ENCODE data around the gene FUT7. TPM values are rescaled to one million over a fixed set of nuclear protein-coding genes. Genes with fewer than 3 reads are reported as not detected.

Gene FUT7
- total RNA-seq, 2 experiments from 2014 or later = 0.85 to 1.3 TPM

DNA sequence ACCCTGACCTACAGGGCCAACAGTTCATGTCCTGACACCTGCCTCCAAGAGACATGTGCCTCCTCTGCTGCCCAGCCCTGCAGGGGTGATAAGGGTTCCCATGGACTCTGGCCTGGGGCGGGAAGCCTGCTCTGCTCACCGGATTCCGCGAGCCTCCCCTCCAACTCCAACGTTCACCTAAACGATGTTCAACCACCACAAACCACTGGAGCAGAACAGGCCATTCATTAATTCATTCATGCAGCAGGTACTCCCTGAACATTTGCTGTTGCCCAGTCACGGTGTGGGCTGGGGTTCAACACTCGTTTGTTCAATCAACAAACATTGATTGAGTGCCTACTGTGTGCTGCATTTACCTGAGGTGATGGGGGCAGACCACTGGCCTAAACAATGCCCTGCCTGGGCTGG, 42.1 kb upstream of the FUT7 start:
- H3K36me3 Mint-ChIP-seq = no peaks in the 10 kb centered on the region
- H3K9me3 Mint-ChIP-seq = no peaks in the 10 kb centered on the region
- H3K4me3 Mint-ChIP-seq = no peak overlapping the region
- H3K27ac Mint-ChIP-seq = no peak overlapping the region
- ChIA-PET POLR2A (no interaction called here), CTCF (interaction anchor here (1.0 to 3.1 kb wide), 2 partner anchors 10 to 45 kb away, joined by 3 to 9 read pairs; partner anchors contain the start of gene ABCA2)
- H3K27me3 Mint-ChIP-seq = no peaks in the 10 kb centered on the region
- DNase-seq = no peak
- peaks cover 4% of the 10 kb centered on the region for H3K4me1 Mint-ChIP-seq (ENCODE audit: low read depth)
- intact Hi-C loops (cut with micrococcal nuclease) = loop anchor here (5.0 kb wide), 1 partner anchor 527 kb away; the partner anchor contains the start of gene NOTCH1

DNA sequence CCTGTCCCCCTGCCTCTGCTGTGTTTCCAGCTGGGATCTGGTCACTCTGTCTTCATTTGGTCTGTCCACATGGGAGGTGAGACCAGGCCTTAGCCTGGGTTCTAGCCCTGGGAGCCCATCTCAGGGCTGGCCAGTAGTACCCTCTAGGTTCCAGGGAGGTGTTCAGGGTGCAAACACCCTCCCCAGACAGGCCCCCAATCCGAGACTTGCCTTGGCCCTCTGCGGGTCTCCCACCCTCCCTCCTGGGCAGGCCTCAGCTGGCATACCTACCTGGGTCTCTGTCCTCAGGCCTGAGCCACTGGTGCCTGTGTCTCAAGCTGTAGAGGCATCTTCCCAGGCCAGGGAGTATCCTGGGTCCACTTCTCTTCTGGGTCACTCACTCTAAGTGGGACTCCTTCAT, 39.4 kb upstream of the FUT7 start:
- DNase-seq = no peak
- Mint-ChIP-seq H3K36me3 (no peaks in the 10 kb centered on the region), H3K27ac (no peak overlapping the region), H3K4me1 (ENCODE audit: low read depth) (peaks cover 8% of the 10 kb centered on the region), H3K27me3 (no peaks in the 10 kb centered on the region), H3K4me3 (peak overlapping the region; percentile 61), H3K9me3 (no peaks in the 10 kb centered on the region)
- intact Hi-C loops (cut with micrococcal nuclease) = loop anchor here (2.0 to 5.0 kb wide), 2 partner anchors 16 to 524 kb away; partner anchors contain the start of genes MAN1B1 and NOTCH1
- POLR2A ChIA-PET = interaction anchor here (1.1 to 4.3 kb wide), 6 partner anchors 15 to 170 kb away, joined by 3 to 27 read pairs (median 3); partner anchors contain the start of genes MAN1B1 and TUBB4B
- CTCF ChIA-PET = interaction anchor here (1.1 to 10.6 kb wide), 5 partner anchors 14 to 165 kb away, joined by 4 to 208 read pairs (median 61); partner anchors contain the start of genes ABCA2, FUT7, MAN1B1 and NPDC1

DNA sequence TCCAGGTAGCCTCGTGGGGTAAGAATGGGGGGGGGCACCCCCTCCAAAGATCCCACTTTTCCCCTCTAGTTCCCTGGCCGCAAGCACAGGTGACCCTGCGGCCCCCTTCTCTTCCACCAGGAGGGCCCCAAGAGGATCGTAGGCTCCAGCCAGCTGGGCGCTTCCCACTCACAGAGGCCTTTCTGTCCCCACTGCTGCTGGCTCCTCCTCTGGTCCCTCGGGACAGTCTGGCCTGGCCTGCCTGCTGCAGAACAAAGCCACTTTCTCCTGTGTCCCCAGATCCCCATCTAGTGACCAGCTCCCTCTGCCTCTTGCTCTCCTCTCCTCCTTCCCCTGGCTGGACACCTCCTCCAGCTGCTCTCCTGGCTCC, 39.0 kb upstream of the FUT7 start:
- Mint-ChIP-seq H3K9me3 (no peaks in the 10 kb centered on the region), H3K4me1 (ENCODE audit: low read depth) (peaks cover 8% of the 10 kb centered on the region), H3K27me3 (no peaks in the 10 kb centered on the region), H3K27ac (no peak overlapping the region), H3K4me3 (peak overlapping the region; percentile 61), H3K36me3 (no peaks in the 10 kb centered on the region)
- ChIA-PET POLR2A (interaction anchor here (0.6 to 4.3 kb wide), 9 partner anchors 15 to 231 kb away, joined by 3 to 27 read pairs (median 3); partner anchors contain the start of genes MAN1B1, NRARP and TUBB4B), CTCF (interaction anchor here (1.0 to 10.6 kb wide), 7 partner anchors 14 to 531 kb away, joined by 3 to 208 read pairs (median 12); partner anchors contain the start of genes ABCA2, FUT7, MAN1B1 and NPDC1)
- intact Hi-C loops (cut with micrococcal nuclease) = loop anchor here (2.0 to 5.0 kb wide), 2 partner anchors 16 to 524 kb away; partner anchors contain the start of genes MAN1B1 and NOTCH1
- DNase-seq = no peak

DNA sequence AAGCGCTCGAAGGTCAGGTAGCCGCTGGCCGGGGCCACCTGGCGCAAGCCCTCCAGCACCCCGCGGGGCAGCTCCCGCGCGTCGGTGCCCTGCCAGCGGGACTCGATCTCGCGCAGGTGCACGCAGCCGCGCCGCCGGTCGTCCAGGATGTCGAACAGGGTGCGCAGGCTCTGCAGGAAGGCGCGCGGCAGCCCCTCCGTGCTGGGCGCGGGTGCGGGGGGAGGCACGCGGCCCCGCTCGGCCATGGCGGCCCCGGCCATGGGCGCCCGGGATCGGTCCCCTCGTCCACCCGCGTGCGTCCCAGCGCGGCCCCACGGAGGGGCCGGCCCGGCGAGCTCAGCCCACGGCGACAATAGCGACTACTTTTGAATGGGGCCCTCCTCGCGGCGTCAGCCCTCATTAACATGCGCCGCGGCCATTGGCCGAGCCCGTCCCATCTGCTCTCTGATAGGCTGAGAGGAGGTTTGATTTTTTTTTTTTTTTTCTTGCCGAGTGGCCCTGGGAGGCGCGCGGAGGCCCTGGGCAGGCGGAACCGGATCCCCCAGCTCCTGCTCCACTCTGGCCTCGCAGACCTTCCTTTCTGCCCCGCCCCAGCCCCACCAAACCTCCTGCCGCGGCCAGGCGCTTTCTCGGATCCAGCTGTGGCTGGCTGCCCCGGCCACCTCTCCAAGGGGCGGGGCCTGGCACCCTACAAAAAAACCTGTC, 38.5 kb upstream of the FUT7 start, which contains the start of gene SAPCD2:
SAPCD2 (minus strand) TSS at position 357 of the 705 bp plus-strand sequence; CDS start at position 260, 97 bp downstream.
- H3K27me3 Mint-ChIP-seq = no peaks in the 10 kb centered on the region
- POLR2A ChIA-PET = interaction anchor here (0.6 to 4.3 kb wide), 11 partner anchors 16 to 263 kb away, joined by 3 to 27 read pairs (median 4); partner anchors contain the start of genes MAN1B1, NRARP and TUBB4B
- H3K9me3 Mint-ChIP-seq = no peaks in the 10 kb centered on the region
- H3K36me3 Mint-ChIP-seq = no peaks in the 10 kb centered on the region
- CTCF ChIA-PET = interaction anchor here (1.0 to 10.6 kb wide), 7 partner anchors 15 to 531 kb away, joined by 3 to 208 read pairs (median 12); partner anchors contain the start of genes ABCA2, FUT7, MAN1B1 and NPDC1
- peak within 1 kb of the TSS; percentile 61 for H3K4me3 Mint-ChIP-seq
- H3K27ac Mint-ChIP-seq = no peak within 1 kb of the TSS
- DNase-seq = peak; percentile 90
- peaks cover 8% of the 10 kb centered on the region for H3K4me1 Mint-ChIP-seq (ENCODE audit: low read depth)
- intact Hi-C loops (cut with micrococcal nuclease) = loop anchor here (2.0 to 5.0 kb wide), 2 partner anchors 16 to 523 kb away; partner anchors contain the start of genes MAN1B1 and NOTCH1

GRCh38 chr9:137069508-137070091, 37.7 kb upstream of the FUT7 start:
- Mint-ChIP-seq H3K4me3 (peak overlapping the region; percentile 52), H3K4me1 (ENCODE audit: low read depth) (peaks cover 8% of the 10 kb centered on the region), H3K9me3 (no peaks in the 10 kb centered on the region), H3K36me3 (no peaks in the 10 kb centered on the region), H3K27ac (no peak overlapping the region), H3K27me3 (no peaks in the 10 kb centered on the region)
- no peak for DNase-seq
- intact Hi-C loops (cut with micrococcal nuclease) = loop anchor here (2.0 to 5.0 kb wide), 4 partner anchors 17 to 522 kb away; partner anchors contain the start of genes ABCA2, MAN1B1, NOTCH1 and NPDC1
- ChIA-PET CTCF (interaction anchor here (0.7 to 10.6 kb wide), 9 partner anchors 14 to 530 kb away, joined by 3 to 208 read pairs (median 10); partner anchors contain the start of genes ABCA2, DPP7, FUT7 and MAN1B1), POLR2A (interaction anchor here (1.0 to 4.3 kb wide), 5 partner anchors 17 to 262 kb away, joined by 3 to 27 read pairs (median 5); partner anchors contain the start of genes MAN1B1 and TUBB4B)

DNA sequence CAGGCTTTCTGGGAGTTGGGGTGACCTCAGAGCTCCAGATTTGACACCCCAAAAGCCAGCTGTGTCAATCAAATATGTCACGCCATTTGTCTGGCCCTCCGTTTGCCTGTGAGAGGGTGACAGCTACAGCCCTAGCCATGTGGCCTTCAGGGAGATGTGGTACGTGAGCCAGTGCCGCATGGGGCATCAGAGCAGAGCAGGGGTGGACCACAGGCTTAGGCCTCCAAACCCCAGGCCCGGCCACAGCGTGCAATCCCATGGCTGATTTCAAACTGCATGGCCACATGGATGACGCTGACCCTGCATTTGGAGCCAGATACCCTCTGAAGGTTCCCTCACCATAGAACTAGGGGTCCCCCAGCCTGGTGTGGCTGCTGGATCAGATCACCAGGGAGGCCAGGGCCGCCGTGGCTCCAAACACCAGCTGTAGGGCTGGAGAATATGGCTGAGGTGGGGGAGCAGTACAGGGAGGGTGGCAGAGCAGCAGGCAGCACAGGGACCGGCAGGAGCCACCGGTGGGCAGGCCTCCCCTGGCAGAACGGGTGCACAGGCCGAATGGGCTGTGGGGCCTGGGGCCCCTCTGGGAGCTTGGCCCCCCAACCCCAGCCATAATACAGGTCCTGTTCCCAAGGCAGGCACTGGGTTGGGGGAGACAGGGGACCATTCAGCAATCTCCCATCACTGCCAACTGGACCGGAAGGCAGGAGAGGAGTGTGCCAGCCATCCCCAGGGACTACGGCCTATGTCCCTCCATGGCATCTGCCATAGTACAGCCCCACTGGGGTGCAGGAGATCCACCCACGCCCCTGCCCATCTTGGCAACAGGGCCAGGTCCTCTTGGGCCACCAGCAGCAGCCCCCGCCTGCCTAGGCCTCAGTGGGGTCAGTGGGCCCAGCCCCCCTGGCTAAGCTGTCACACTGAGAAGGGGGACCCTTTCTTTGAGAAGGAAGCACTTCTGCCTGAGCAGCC, 36.9 kb upstream of the FUT7 start:
- H3K36me3 Mint-ChIP-seq = no peaks in the 10 kb centered on the region
- POLR2A ChIA-PET = interaction anchor here (1.2 to 4.3 kb wide), 4 partner anchors 9 to 172 kb away, joined by 3 to 27 read pairs (median 6); partner anchors contain the start of genes MAN1B1 and TUBB4B
- no peaks in the 10 kb centered on the region for H3K9me3 Mint-ChIP-seq
- H3K4me3 Mint-ChIP-seq = peak overlapping the region; percentile 52
- no peak for DNase-seq
- no peak overlapping the region for H3K27ac Mint-ChIP-seq
- intact Hi-C loops (cut with micrococcal nuclease) = loop anchor here (2.0 to 5.0 kb wide), 2 partner anchors 22 to 42 kb away; partner anchors contain the start of genes ABCA2 and NPDC1
- peaks cover 8% of the 10 kb centered on the region for H3K4me1 Mint-ChIP-seq (ENCODE audit: low read depth)
- CTCF ChIA-PET = interaction anchor here (0.7 to 10.6 kb wide), 27 partner anchors 9 to 291 kb away, joined by 3 to 208 read pairs (median 4); partner anchors contain the start of genes ABCA2, DPP7, FUT7 and LRRC26
- no peaks in the 10 kb centered on the region for H3K27me3 Mint-ChIP-seq

GRCh38 chr9:137067860-137068538, 36.1 kb upstream of the FUT7 start:
- H3K27ac Mint-ChIP-seq = peak overlapping the region; percentile 29

GRCh38 chr9:137066096-137066861, 34.4 kb upstream of the FUT7 start:
- H3K4me3 Mint-ChIP-seq = no peak overlapping the region
- H3K9me3 Mint-ChIP-seq = no peaks in the 10 kb centered on the region
- ChIA-PET CTCF (interaction anchor here (0.7 to 10.6 kb wide), 12 partner anchors 8 to 243 kb away, joined by 3 to 208 read pairs (median 12); partner anchors contain the start of genes ABCA2, FUT7, MAN1B1 and NPDC1), POLR2A (interaction anchor here (0.6 kb wide), 1 partner anchor 20 kb away, joined by 3 read pairs; no protein-coding TSS in a partner anchor)
- DNase-seq = no peak
- intact Hi-C loops (cut with micrococcal nuclease) = loop anchor here (5.0 kb wide), 1 partner anchor 39 kb away; the partner anchor contains the start of gene ABCA2
- no peaks in the 10 kb centered on the region for H3K27me3 Mint-ChIP-seq
- peaks cover 8% of the 10 kb centered on the region for H3K4me1 Mint-ChIP-seq (ENCODE audit: low read depth)
- H3K27ac Mint-ChIP-seq = no peak overlapping the region
- no peaks in the 10 kb centered on the region for H3K36me3 Mint-ChIP-seq

More at GRCh38 chr9:137067860-137068538, 36.1 kb upstream of the FUT7 start:
- Mint-ChIP-seq H3K4me3 (peak overlapping the region; percentile 4), H3K4me1 (ENCODE audit: low read depth) (peaks cover 8% of the 10 kb centered on the region), H3K27me3 (no peaks in the 10 kb centered on the region), H3K9me3 (no peaks in the 10 kb centered on the region), H3K36me3 (no peaks in the 10 kb centered on the region)
- CTCF ChIA-PET = interaction anchor here (0.7 to 10.6 kb wide), 29 partner anchors 8 to 290 kb away, joined by 3 to 208 read pairs (median 4); partner anchors contain the start of genes ABCA2, FUT7, LRRC26 and MAN1B1
- intact Hi-C loops (cut with micrococcal nuclease) = loop anchor here (2.0 to 5.0 kb wide), 2 partner anchors 21 to 41 kb away; partner anchors contain the start of genes ABCA2 and NPDC1
- POLR2A ChIA-PET = interaction anchor here (1.0 to 4.3 kb wide), 3 partner anchors 10 to 74 kb away, joined by 3 to 27 read pairs (median 3); partner anchors contain the start of gene MAN1B1
- peak; percentile 91 for DNase-seq

GRCh38 chr9:137065336-137065967, 33.6 kb upstream of the FUT7 start:
- Mint-ChIP-seq H3K27ac (no peak overlapping the region), H3K9me3 (no peaks in the 10 kb centered on the region), H3K36me3 (no peaks in the 10 kb centered on the region), H3K27me3 (no peaks in the 10 kb centered on the region), H3K4me3 (no peak overlapping the region), H3K4me1 (ENCODE audit: low read depth) (peaks cover 4% of the 10 kb centered on the region)
- intact Hi-C loops (cut with micrococcal nuclease) = loop anchor here (5.0 kb wide), 1 partner anchor 38 kb away; the partner anchor contains the start of gene ABCA2
- CTCF ChIA-PET = interaction anchor here (0.8 to 10.6 kb wide), 6 partner anchors 10 to 35 kb away, joined by 3 to 208 read pairs (median 43); partner anchors contain the start of genes ABCA2, FUT7, MAN1B1 and NPDC1
- POLR2A ChIA-PET = no interaction called here
- no peak for DNase-seq

Measured in activated CD4-positive, alpha-beta memory T cell treated with anti-CD3 and anti-CD28 coated beads for 36 hours (primary cell).